ENCODE measurements around the gene MECR. TPM values are rescaled to one million over a fixed set of nuclear protein-coding genes. Genes with fewer than 3 reads are reported as not detected.

The MECR gene
- total and polyA plus RNA-seq, 2 experiments from 2014 or later: 25.7 to 32.3 TPM

GRCh38 chr1:29266912-29267311, 36.2 kb upstream of the MECR start:
- Histone ChIP-seq H4K20me1 (replicated peaks; ENCODE audit: insufficient read depth) (no peaks in the 10 kb centered on the region; the same call in 1 of the 2 replicates), H3K4me2 (no peak overlapping the region), H3F3A (replicated peaks; ENCODE audit: low read depth) (no peaks in the 10 kb centered on the region), H3K4me1 (ENCODE audit: insufficient read depth) (peaks cover 14% of the 10 kb centered on the region), H2AFZ (no peak overlapping the region), H3K36me3 (ENCODE audit: insufficient read depth) (no peaks in the 10 kb centered on the region), H3K27me3 (ENCODE audit: insufficient read depth) (peaks cover 2% of the 10 kb centered on the region; the same call in 1 of the 2 replicates), H3K27ac (ENCODE audit: low read depth) (no peak overlapping the region), H3K4me3 (no peak overlapping the region), H3K79me2 (replicated peaks; ENCODE audit: insufficient read depth) (peaks cover 2% of the 10 kb centered on the region; the same call in 1 of the 2 replicates), H3K9me2 (ENCODE audit: insufficient read depth) (no peaks in the 10 kb centered on the region)
- DNase-seq (ENCODE audit: low spot score) (no peak), ATAC-seq (no peak)
- no peak for TF ChIP-seq EZH2 (IDR thresholded peaks at IDR 0.05; ENCODE audit: low read depth, unreplicated experiment)
- TF ChIP-seq ETS1 (IDR thresholded peaks at IDR 0.05): no peak
- no peak for TF ChIP-seq ZNF331 (CRISPR knock-in tag; IDR thresholded peaks at IDR 0.05; ENCODE audit: low read depth)
- no peak for TF ChIP-seq CREB1 (CRISPR knock-in tag; IDR thresholded peaks at IDR 0.05; ENCODE audit: low read depth)
- TF ChIP-seq STAT1 (IDR thresholded peaks at IDR 0.05; ENCODE audit: unreplicated experiment): no peak
- no peak for TF ChIP-seq JUNB (IDR thresholded peaks at IDR 0.05; ENCODE audit: unreplicated experiment)
- Mint-ChIP-seq H3K9me3 (no peaks in the 10 kb centered on the region; the same call in 2 of the 3 replicates), H3K4me1 (peaks cover 14% of the 10 kb centered on the region), H3K27me3 (ENCODE audit: insufficient read depth, low read depth, poor library complexity) (peaks cover 4% of the 10 kb centered on the region), H3K4me3 (no peak overlapping the region), H3K27ac (no peak overlapping the region), H3K36me3 (ENCODE audit: low read depth) (peaks cover 5% of the 10 kb centered on the region)

GRCh38 chr1:29264773-29265389, 34.1 kb upstream of the MECR start:
- Histone ChIP-seq H3K9me2 (ENCODE audit: insufficient read depth) (no peaks in the 10 kb centered on the region), H3K4me2 (no peak overlapping the region), H3K4me3 (no peak overlapping the region), H3K27me3 (ENCODE audit: insufficient read depth) (peaks cover 18% of the 10 kb centered on the region), H3F3A (replicated peaks; ENCODE audit: low read depth) (no peaks in the 10 kb centered on the region), H4K20me1 (replicated peaks; ENCODE audit: insufficient read depth) (peaks cover 2% of the 10 kb centered on the region; the same call in 1 of the 2 replicates), H2AFZ (no peak overlapping the region), H3K4me1 (ENCODE audit: insufficient read depth) (no peaks in the 10 kb centered on the region), H3K27ac (ENCODE audit: low read depth) (no peak overlapping the region), H3K79me2 (replicated peaks; ENCODE audit: insufficient read depth) (peaks cover 6% of the 10 kb centered on the region; the same call in 1 of the 2 replicates), H3K36me3 (ENCODE audit: insufficient read depth) (no peaks in the 10 kb centered on the region)
- peaks cover 5% of the 10 kb centered on the region for H3K36me3 Mint-ChIP-seq (ENCODE audit: low read depth)
- H3K9me3 Mint-ChIP-seq: no peaks in the 10 kb centered on the region; the same call in 2 of the 3 replicates
- peaks cover 17% of the 10 kb centered on the region for H3K27me3 Mint-ChIP-seq (ENCODE audit: insufficient read depth, low read depth, poor library complexity)
- no peak overlapping the region for H3K27ac Mint-ChIP-seq
- TF ChIP-seq STAT1 (IDR thresholded peaks at IDR 0.05; ENCODE audit: unreplicated experiment) (no peak), ZNF462 (CRISPR knock-in tag; IDR thresholded peaks at IDR 0.05) (no peak), JUNB (IDR thresholded peaks at IDR 0.05; ENCODE audit: unreplicated experiment) (no peak)
- ATAC-seq: no peak
- no peak for DNase-seq (ENCODE audit: low spot score)
- H3K4me1 Mint-ChIP-seq: peaks cover 6% of the 10 kb centered on the region
- H3K4me3 Mint-ChIP-seq: no peak overlapping the region
